COLO829 (cell line): ENCODE results near the gene A1CF.
A peak's percentile ranks its signal among the peaks of the same experiment; 100 is the strongest.

Source experiments
- DNase-seq: peaks from one replicate; pipeline ENCODE4 v3.0.0; 2012; ENCODE audit warnings: low spot score

Gene A1CF

GRCh38 chr10:50861370-50861769 lies 24.1 kb downstream of the A1CF start:
- DNase-seq: no peak

DNA sequence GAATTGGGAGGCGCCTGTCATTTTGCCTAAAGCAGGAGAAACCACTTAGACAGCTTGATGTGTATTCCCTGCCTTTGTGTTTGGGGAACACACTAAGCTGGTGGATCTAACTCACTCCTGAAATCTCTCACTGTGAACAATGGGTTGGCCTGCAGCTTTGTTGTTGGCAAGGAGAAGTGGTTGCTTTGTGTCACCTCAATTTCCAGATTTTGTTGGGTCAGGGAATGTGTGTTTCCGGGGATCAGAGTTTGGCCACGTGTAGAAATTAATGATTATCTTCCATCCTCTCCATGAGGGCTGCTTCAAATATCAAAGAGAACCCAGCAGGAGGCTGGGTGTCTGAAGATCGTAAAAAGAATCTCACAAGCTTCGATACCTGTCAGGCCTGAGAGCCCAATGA lies 27.8 kb downstream of the A1CF start:
- DNase-seq: no peak

GRCh38 chr10:50855461-50855860 lies 30.0 kb downstream of the A1CF start:
- DNase-seq: no peak

DNA sequence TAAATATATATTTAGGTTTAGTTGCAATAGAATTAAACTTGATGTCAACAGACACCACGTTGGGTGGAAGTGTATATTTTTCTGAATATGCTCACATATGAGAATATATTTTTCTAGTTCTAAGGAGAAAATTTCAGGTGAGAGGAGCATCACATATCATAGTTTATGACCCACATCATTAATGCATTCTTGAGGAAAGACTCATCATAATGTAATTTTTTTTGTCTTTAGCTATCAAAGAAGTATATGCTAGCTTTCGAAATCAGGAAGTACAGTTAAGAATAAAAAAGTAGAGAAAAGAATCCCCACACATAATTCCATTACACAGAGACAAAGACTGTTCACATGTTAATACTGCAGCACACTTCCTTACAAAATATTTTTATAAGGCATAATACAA lies 30.4 kb downstream of the A1CF start:
- no peak for DNase-seq

DNA sequence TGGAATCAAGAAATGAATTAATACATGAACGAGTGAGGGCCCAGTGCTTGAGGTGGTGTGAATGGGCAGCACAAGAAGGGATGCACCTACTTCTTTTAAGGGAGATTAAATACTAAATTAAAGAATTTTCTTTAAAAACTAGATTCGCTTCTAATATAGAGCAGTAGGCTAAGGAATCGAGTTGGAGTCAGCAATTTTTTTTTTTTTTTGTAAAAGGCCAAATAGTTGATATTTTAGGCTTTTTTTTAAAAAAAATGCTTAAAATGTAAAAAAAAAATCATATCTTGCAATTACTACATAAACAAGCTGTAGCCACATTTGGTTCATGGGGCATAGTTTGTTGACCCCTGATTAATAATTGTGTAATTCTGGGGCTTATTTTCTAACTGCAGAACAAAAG lies 31.9 kb downstream of the A1CF start:
- no peak for DNase-seq

GRCh38 chr10:50851884-50852671 lies 33.3 kb downstream of the A1CF start:
- DNase-seq: no peak

DNA sequence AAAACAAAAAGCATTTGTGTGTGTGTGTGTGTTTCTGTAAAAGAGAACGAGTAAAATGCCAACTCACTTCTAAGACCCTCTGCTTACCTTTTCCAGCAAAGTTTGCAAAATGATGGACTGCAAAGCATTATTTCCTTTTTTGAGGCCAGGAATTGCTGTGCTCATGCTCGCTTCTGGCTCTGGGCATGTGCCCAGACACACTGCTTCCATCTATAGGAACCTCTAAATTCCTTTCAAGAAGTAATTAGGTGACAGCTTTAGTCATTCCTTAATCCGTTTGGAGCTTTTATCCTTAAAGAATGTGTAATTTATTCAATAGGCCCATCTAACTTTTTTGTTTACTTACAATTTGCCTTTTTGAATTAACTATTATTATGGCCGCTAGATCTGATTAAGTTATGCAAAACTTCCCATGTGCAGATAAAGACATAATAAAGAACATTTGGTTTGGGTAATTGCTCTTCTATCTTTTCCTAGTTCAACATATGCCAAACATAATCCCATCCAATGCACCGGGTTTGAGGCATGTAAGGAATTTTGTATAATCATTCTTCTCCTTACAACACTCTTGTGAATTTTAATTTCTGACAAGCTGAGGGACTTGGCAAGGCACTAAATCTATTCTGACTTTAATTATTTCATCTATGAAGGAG lies 34.7 kb downstream of the A1CF start:
- DNase-seq: no peak

DNA sequence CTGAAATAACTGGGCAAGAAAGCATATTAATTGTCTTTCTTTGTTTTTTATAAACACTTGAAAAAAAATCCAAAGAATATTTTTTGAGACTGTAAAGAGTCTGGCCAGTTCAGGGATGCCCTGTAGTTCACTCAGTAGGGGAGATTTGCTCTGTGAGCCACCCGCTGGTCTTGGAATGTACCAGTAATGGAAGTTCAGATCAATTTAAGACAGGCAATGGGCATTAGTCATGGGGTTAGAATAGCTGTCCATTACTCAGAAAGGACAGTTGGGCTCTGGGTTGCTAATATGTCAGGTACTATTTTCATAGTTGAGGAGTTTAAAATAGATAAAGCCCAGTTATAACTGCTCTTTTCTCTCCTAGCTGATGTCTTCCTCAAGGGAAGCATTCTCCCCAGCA lies 38.7 kb downstream of the A1CF start:
- DNase-seq: no peak

DNA sequence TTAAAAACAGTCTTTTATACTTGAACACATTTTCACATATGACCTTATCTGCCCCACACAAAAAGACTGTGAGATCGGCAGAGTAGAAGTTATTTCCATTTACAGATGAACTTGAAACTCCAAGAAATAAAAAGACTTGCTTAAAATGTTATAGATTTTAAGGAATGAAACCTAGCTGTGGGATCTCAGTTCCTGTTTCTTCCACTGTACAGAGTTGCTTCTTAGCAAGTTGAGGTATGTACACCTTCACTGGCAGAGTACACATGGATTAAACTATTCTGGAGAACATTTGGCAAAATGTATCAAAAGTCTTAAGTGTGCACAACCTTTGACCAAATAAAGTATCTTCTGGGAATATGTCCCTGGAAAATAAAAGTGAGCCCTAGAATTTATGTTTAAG lies 48.3 kb downstream of the A1CF start:
- DNase-seq: no peak

- DNase-seq: no peak
These were observed 53.2 kb downstream of the A1CF start for GRCh38 chr10:50832171-50832751.

- DNase-seq: no peak
These were observed 55.4 kb downstream of the A1CF start for GRCh38 chr10:50830066-50830465.

GRCh38 chr10:50824782-50825181 lies 60.6 kb downstream of the A1CF start:
- no peak for DNase-seq

GRCh38 chr10:50823789-50824188 lies 61.6 kb downstream of the A1CF start:
- DNase-seq: no peak

DNA sequence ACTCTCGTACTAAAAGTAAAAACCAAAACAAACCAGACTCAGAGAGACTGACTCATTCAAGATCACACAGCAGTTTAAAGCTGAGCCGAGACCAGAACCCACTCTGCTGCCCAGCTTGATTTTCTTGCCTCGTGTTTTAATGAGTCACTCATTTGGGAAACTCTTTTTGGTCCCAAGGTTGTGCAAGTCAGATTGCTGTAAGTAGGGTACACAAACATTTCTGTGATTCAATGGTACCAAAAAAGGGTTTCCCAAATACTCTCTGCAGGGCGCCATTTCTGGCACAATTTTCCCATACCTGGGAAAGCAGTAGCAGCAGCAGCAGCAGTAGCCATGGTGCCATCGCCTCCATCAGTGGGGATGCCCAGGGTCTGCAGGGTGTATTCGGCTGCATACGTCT lies 75.8 kb downstream of the A1CF start:
- no peak for DNase-seq

DNA sequence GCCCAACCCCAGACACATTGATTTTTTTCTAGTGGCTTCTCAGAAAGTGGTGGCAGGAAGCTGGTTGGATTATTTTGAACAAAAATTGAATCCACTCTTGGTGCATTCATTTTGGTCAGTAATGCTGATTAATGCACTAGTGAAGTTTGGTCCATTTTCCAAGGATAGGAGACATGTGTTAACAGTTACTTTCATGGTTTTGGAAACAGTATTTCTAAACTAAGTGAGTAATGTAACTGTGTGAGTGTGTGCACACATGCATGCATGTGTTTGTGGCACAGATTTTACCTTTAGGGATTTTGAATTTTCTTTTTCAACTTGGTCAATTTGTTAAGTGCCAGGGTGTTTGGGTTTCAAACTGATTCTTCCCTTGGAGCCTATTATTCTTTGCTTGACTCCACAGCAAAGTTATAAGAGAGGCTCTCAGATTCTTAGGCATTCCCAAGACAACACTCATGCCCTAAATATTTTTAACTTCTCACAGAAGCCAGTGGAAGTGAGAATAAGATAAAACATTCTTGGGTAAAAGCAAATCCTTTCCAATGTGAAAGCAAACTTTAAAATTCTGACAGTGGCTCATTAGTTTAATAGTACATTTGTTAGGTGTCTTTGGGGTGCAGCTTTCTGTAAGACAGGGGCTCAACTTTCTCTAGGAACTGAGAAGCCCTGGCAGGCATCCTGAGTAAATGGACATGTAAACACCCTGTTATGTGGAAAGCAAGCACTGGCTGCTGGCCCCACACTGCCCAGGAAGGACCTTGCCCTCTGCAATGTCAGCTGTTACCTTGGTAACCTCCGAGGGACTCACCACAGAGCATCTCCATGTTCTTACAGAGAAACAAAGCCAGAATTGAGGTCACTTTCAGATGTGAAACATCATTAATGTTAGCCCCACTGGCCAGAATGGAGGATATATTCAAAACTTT lies 77.3 kb downstream of the A1CF start:
- no peak for DNase-seq

- no peak for DNase-seq
These were observed 79.3 kb downstream of the A1CF start for GRCh38 chr10:50805981-50806622.

- DNase-seq: no peak
These were observed 85.8 kb downstream of the A1CF start for GRCh38 chr10:50799595-50799994.

DNA sequence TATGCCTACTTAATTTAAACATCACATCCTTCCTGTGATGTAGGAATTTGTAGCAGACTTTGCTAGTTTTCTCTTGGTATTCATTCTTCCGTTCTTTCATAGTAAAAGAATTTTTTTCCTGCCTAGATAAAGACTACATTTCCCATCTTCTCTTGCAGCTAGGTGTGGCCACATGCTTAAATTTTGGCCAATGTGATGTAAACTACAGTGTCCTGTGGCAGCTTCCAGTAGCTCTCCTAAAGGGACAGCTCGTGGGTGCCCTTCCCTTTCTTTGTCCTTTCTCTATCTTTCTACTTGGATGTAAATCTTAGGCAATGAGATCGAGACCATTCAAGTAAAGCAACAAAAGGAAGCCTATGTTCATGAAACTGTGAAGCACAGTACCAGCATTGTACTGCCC lies 87.1 kb downstream of the A1CF start:
- peak; percentile 10 for DNase-seq

DNA sequence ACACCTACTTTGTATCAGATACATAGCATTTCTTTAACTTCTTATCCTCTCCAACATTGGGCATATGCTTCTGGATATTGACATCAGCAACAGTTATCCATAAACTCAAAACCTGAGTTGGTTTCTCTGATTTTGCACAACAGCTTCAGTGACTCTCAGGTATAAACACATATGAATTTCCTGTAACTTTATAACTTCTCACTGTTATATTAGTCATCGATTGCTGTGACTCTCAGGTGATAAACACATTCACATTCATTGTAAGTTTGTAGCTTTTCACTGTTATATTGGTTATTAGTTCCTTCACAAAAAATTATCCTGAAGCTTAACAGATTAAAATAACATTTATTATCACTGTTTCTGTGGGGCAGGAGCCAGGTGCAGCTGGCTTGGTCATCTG lies 88.7 kb downstream of the A1CF start:
- DNase-seq: no peak

GRCh38 chr10:50794490-50794889 lies 90.9 kb downstream of the A1CF start:
- DNase-seq: no peak

GRCh38 chr10:50788951-50789945 lies 96.2 kb downstream of the A1CF start:
- peak; percentile 58 for DNase-seq
